ENCODE results near the gene FEN1.

The FEN1 gene

GRCh38 chr11:61797263-61797944, 4.7 kb downstream of the FEN1 start:
- DNase-seq = peak; percentile 89

- DNase-seq = no peak
These were observed 7.1 kb downstream of the FEN1 start for GRCh38 chr11:61799665-61800284.

GRCh38 chr11:61800331-61801281, 7.9 kb downstream of the FEN1 start:
- DNase-seq = peak; percentile 83

DNA sequence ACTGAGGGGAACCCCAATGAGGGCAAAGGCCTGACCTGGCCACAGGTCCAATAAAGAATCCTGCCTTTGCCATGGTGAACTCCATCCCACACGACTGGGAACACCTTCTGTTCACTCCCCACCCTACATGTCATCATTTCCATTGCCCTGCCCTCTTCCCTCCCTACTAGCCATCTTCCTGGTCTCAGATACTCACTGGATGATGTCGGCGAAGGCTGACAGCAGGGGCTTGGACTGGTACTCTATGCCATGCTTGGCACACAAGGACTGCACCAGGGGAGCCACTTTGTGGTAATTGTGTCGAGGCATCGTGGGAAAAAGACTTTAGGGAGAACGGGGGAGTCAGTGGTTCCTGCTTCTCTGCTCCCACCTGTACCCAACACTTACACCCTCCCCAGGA, 9.9 kb downstream of the FEN1 start:
- DNase-seq = no peak

GRCh38 chr11:61803889-61804647, 11.4 kb downstream of the FEN1 start:
- no peak for DNase-seq

DNA sequence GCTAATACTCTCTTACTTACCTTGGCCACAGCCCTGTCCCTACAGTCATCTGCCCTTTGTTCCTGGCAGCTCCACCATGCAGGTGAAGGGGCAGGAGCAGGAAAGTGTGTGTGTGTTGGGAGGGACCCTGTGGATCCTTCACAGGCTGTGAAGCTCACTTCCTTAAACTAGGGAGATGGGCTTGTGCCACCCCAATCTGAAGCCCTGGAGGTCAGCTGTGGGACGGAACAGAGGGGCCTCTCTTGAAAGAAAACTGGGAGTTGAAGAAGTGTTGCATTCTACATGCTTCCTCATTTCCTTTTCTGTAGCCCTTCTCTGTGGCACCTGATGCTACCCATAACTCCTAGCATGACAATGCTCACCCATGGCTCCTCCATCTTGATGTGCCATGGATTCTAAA, 12.4 kb downstream of the FEN1 start:
- DNase-seq = no peak

DNA sequence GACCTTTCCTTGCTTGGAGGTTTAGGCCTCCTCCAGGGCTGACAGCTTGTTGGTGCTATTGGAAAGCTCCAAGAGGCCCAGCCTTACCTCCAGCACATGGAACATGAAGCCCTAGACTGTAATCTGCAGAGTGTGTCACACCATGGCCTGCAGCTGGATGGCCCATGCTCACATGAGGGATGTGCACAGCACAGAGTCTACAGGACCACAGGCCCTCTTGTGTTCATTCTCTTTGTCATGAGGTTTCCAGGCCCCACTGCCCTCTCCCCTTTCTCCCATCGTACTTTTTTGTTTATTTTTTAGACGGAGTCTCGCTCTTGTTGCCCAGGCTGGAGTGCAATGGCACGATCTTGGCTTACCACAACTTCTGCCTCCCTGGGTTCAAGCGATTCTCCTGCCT, 14.1 kb downstream of the FEN1 start:
- DNase-seq = no peak

DNA sequence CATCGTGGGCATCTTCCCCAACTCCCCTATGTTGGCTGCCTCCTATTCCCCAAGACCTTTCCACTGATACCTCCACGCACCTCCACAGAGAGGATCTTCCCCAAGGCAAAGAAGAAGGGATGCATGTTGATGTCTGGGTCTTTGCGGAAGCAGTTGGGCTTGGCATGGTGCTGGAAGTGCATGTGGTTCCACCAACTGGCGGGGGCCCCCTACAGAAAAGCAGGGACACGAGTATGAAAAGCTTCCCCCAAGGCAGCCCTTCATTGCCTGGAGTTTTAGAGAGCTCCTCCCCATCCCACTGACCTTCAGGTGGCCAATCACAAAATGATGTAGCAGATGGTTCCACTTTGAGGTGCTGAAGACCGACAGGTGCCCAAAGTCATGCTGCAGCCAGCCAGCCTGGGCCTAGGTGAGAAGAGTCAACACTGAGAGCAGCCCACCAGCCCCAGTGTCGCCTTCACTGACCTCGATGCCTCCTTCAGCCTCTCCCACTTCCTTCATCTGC, 18.0 kb downstream of the FEN1 start:
- DNase-seq = no peak

- no peak for DNase-seq
These were observed 19.1 kb downstream of the FEN1 start for GRCh38 chr11:61811831-61812230.

- no peak for DNase-seq
These were observed 20.2 kb downstream of the FEN1 start for GRCh38 chr11:61812736-61813411.

DNA sequence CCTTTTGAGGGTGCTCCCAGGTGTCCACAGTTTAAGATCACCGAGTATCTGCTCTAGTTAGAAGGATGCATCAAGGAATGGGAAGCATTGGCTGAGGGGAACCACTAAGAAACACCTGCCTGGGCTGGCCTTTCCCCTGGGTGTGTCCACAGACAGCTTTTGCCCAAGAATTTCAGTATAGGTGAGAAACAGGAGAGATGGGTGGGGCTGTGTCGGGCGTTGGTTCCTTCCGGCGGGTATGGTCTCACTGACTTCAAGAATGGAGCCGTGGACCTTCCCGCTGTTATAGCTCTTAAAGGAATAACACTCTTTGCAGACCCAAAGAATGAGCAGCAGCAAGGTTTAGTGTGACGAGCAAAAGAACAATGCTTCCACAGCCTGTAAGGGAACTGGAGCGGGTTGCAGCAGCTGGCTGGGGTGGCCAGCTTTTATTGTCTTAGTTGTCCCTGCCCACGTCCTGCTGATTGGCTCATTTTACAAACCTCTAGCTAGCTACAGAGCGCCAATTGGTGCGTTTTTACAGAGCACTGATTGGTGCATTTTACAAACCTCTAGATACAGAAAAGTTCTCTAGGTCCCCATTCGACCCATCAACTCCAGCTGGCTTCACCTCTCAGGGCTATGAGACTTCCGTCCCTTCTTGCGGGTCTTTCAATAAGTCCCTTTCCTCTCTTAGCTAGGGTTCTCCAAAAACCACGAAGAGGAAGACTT, 21.7 kb downstream of the FEN1 start:
- DNase-seq = peak; percentile 67

DNA sequence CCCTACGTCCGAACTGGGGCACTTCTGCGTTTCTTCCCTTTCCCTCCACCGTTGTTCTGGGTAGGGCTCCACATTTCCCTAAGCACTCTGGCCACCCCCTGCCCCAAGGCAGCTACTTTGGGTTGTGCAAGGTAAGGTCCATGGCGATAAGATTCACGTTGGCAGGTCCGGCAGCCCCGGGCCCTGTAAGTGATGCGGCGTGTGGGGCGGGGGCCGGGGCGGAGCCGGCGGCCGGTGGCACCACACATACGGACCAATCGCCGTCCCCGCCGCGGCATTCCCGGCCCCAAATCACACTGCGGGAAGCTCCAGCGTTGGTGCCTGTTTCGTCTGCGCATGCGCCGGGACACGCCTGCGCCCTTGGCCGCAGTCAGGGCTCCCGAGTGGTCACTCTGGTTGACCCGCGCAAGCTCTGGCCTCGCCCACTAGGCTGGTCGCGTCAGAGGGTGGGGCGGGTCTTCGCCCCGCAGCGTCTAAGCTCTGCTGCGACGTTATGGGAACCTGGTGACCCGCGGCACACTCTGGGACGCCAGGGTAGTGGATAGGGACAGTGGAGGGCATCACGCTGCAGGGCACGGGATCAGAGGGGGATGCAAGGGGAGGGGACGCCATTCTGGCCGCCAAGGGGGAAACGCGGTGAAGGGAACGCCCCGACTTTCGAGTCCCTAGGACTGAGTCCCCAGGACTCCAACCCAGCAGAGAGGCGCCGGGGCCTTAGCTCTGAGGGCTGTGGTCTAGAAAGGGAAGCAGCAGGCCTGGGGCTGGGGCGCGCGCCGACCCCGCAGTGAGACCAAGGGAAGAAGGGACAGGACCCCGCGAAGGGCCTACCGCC, 22.5 kb downstream of the FEN1 start:
- peak; percentile 91 for DNase-seq

DNA sequence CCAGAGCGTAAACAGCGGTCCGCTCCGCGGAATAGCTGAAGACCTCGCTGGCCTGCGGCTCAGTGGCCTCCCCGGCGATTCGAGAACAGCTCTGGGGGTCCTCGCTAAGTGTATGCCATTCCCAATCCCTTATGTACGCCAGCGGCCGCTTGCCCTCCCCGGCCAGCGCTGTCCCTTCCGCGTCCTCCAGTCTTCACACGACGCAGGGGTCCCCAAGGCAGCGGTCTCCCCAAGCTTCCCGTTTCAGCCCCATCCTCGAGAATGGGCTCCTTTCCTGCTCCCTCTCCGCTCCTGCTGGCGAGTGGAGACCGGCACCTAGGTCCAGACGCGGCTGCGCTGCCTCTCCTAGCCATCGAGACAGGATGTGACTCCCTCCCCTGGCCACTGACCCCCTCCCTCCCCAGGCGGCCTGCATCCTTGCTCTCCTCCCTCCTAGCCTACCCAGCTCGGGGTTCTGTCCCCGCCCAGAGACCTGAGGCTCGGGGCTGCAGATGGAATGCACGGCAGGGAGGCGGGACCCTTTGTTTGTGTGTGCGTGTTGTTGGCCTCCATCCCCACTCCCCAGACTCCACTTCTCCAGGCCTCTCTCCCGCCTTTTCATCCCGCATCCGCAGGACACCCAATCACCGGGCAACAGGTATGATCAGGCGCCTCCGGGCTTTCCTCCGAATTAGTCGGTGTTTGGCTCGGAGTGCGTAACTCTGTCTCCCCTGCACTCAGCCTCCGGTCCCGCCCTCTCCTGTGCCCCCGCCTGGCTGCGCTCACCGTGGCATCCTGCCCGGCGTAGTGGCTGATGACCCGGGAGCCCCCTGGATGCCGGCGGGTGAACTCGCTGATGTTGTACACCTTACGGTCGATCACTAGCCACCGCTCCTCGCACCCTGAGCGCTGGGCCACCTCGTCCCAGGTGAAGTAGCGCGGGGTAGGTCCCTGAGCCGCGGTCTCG, 23.4 kb downstream of the FEN1 start:
- DNase-seq = peak; percentile 73

- peak; percentile 96 for DNase-seq
These were observed 24.2 kb downstream of the FEN1 start, which contains the start of gene FADS1 for GRCh38 chr11:61816736-61817455. TSS of gene FADS1 (minus strand) at chr11:61817003. CDS start at chr11:61816929, 74 bp downstream.

GRCh38 chr11:61817471-61818202, 24.9 kb downstream of the FEN1 start:
- no peak for DNase-seq

DNA sequence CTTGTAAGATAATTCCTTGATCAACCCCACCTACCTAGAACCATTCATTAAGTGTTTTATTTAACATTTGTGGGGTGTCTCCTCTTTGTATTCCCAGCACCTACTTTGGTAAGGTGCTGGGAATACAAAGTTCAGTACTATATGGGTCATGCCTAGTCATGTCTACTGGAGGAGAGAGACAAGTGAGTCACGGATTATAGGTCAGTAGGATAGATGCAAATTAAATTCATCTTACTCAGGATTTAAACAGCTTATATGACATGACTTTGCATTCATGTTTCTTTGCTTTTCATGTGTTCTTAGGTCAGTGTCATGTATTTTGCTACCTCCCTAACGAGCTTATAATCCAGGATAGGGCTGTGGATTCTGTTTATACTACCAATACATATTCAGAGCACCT, 27.5 kb downstream of the FEN1 start:
- no peak for DNase-seq

GRCh38 chr11:61826930-61827570, 34.3 kb downstream of the FEN1 start:
- DNase-seq = peak; percentile 33

Data from hematopoietic multipotent progenitor cell treated with erythropoietin and hydrocortisone succinate and interleukin-3 and kit ligand, for 8 days (in vitro differentiated cells).